H1 (cell line): ENCODE data around the gene COL6A3. TPM values are rescaled to one million over a fixed set of nuclear protein-coding genes. Genes with fewer than 3 reads are reported as not detected.

ENCODE experiments used
- CTCF ChIA-PET: fragments of 300-600 bp; sonication (Branson Sonifier 250); formaldehyde crosslinking; loops from one replicate; lab custom pipeline; 2021; ENCODE audit not compliant: partially characterized antibody; lab: Charles Lee
- POLR2A ChIA-PET: fragments of 300-600 bp; sonication (Branson Sonifier 250); formaldehyde crosslinking; loops from one replicate; lab custom pipeline; 2021; ENCODE audit warnings: inconsistent platforms; ENCODE audit not compliant: partially characterized antibody; lab: Charles Lee
- DNase-seq, 2 experiments: peaks; one replicate each; pipeline versions ENCODE4 v3.0.0 to v3.0.0-alpha.2; 2010 to 2022; ENCODE audit warnings: low spot score in 2 of 2, low read depth in 1 of 2, mixed read lengths in 1 of 2
- FAIRE-seq: peaks from 2 replicates; lab custom pipeline; 2011; peaks lifted over from hg19 to GRCh38; lab: Jason Lieb, UNC
- H2AFZ ChIP-seq: 2 replicates; pipeline ENCODE4 v1.8.1; 2012; ENCODE audit warnings: low read length, inconsistent platforms
- H2AK5ac ChIP-seq: 2 replicates; pipeline ENCODE4 v1.6.1; 2013; ENCODE audit warnings: low read depth, low read length
- H2BK120ac ChIP-seq: replicated peaks from 2 replicates; pipeline ENCODE3; 2013; ENCODE audit warnings: low read depth, low read length, inconsistent platforms
- H2BK12ac ChIP-seq: 2 replicates; pipeline ENCODE4 v1.6.1; 2013; ENCODE audit warnings: low read depth, low read length
- H2BK15ac ChIP-seq: 2 replicates; pipeline ENCODE4 v1.6.1; 2013; ENCODE audit warnings: low read length
- H2BK20ac ChIP-seq: 2 replicates; pipeline ENCODE4 v1.6.1; 2013; ENCODE audit warnings: low read length
- H2BK5ac ChIP-seq: 2 replicates; pipeline ENCODE4 v1.6.1; 2013; ENCODE audit warnings: low read depth, low read length
- H3K14ac ChIP-seq: 2 replicates; pipeline ENCODE4 v1.6.1; 2013; ENCODE audit warnings: inconsistent platforms; ENCODE audit not compliant: insufficient read length
- H3K18ac ChIP-seq: 2 replicates; pipeline ENCODE4 v1.6.1; 2013; ENCODE audit warnings: low read length; ENCODE audit errors: extremely low read depth
- H3K23ac ChIP-seq: 2 replicates; pipeline ENCODE4 v1.6.1; 2013; ENCODE audit warnings: inconsistent platforms; ENCODE audit not compliant: insufficient read length
- H3K23me2 ChIP-seq: 2 replicates; pipeline ENCODE4 v1.6.1; 2013; ENCODE audit warnings: low read depth, low read length
- H3K27ac ChIP-seq: 2 replicates; pipeline ENCODE4 v1.6.1; 2011; ENCODE audit warnings: low read depth, low read length, inconsistent platforms
- H3K27me3 ChIP-seq, 4 experiments: replicated peaks in 1 of 4; 1 replicate in 1 of 4; 2 replicates in 3 of 4; pipeline versions ENCODE4 v1.6.1 to v1.8.1; 2011 to 2013; ENCODE audit warnings: low read length in 3 of 4, mild to moderate bottlenecking in 3 of 4, inconsistent platforms in 2 of 4, mixed read lengths in 2 of 4, moderate library complexity in 1 of 4; ENCODE audit not compliant: control insufficient read depth in 3 of 4, insufficient read depth in 3 of 4; ENCODE audit errors: extremely low read depth in 1 of 4
- H3K36me3 ChIP-seq, 4 experiments: 2 replicates each; pipeline versions ENCODE4 v1.6.1 to v1.8.1; 2011 to 2013; ENCODE audit warnings: mild to moderate bottlenecking in 4 of 4, low read length in 3 of 4, moderate library complexity in 2 of 4, control low read depth in 1 of 4, inconsistent platforms in 1 of 4; ENCODE audit not compliant: insufficient read depth in 4 of 4, control insufficient read depth in 2 of 4
- H3K4ac ChIP-seq: replicated peaks from 2 replicates; pipeline ENCODE3; 2013; ENCODE audit warnings: low read length, low read depth, mixed read lengths, inconsistent platforms; ENCODE audit not compliant: insufficient read length
- H3K4me1 ChIP-seq, 4 experiments: replicated peaks in 1 of 4; 1 replicate in 1 of 4; 2 replicates in 3 of 4; pipeline versions ENCODE4 v1.6.1 to v1.8.1; 2011 to 2013; ENCODE audit warnings: low read length in 3 of 4, inconsistent platforms in 2 of 4, mixed read lengths in 1 of 4; ENCODE audit not compliant: insufficient read depth in 4 of 4, control insufficient read depth in 3 of 4
- H3K4me2 ChIP-seq, 2 experiments: 2 replicates each; pipeline versions ENCODE4 v1.6.1 to v1.8.1; 2011 to 2013; ENCODE audit warnings: low read depth in 2 of 2, low read length in 2 of 2, control low read depth in 1 of 2, inconsistent platforms in 1 of 2, mild to moderate bottlenecking in 1 of 2; ENCODE audit not compliant: insufficient read depth in 1 of 2
- H3K4me3 ChIP-seq, 4 experiments: fragments of 200-600, 300-600 bp in 1 of 4; sonication (generic), shearing (Covaris generic), sonication (Bioruptor Twin) in 1 of 4; 2 replicates each; pipeline versions ENCODE4 v1.5.1 to v1.8.1; 2011 to 2016; ENCODE audit warnings: low read length in 4 of 4, low read depth in 3 of 4, control low read depth in 2 of 4, inconsistent platforms in 2 of 4, mild to moderate bottlenecking in 2 of 4, mixed read lengths in 1 of 4, moderate library complexity in 1 of 4; ENCODE audit not compliant: insufficient read depth in 2 of 4; ENCODE audit errors: extremely low read depth in 1 of 4
- H3K56ac ChIP-seq: replicated peaks from 2 replicates; pipeline ENCODE3; 2013; ENCODE audit warnings: low read depth, mild to moderate bottlenecking, mixed read lengths, low read length, inconsistent platforms; ENCODE audit not compliant: insufficient read length
- H3K79me1 ChIP-seq: 2 replicates; pipeline ENCODE4 v1.6.1; 2013; ENCODE audit warnings: low read depth, low read length, control low read depth
- H3K79me2 ChIP-seq, 2 experiments: 2 replicates each; pipeline versions ENCODE4 v1.6.1 to v1.8.1; 2012 to 2013; ENCODE audit warnings: low read length in 2 of 2, mild to moderate bottlenecking in 2 of 2, inconsistent platforms in 1 of 2; ENCODE audit not compliant: insufficient read depth in 2 of 2, control insufficient read depth in 1 of 2
- H3K9ac ChIP-seq, 4 experiments: replicated peaks in 1 of 4; 1 replicate in 1 of 4; 2 replicates in 3 of 4; pipeline versions ENCODE4 v1.6.1 to v1.8.1; 2011 to 2013; ENCODE audit warnings: low read depth in 3 of 4, low read length in 3 of 4, control low read depth in 2 of 4, mild to moderate bottlenecking in 2 of 4, moderate library complexity in 2 of 4, inconsistent platforms in 1 of 4; ENCODE audit errors: extremely low read depth in 1 of 4
- H3K9me3 ChIP-seq, 2 experiments: 2 replicates each; pipeline versions ENCODE4 v1.6.1 to v1.8.1; 2012 to 2013; ENCODE audit warnings: mild to moderate bottlenecking in 2 of 2, moderate library complexity in 2 of 2, control low read depth in 1 of 2, inconsistent platforms in 1 of 2, low read depth in 1 of 2, low read length in 1 of 2, mixed read lengths in 1 of 2; ENCODE audit not compliant: insufficient read depth in 2 of 2
- H4K20me1 ChIP-seq, 2 experiments: replicated peaks in 1 of 2; 2 replicates each; pipeline versions ENCODE3 to v1.8.1; 2011 to 2013; ENCODE audit warnings: inconsistent platforms in 2 of 2, low read length in 2 of 2, mild to moderate bottlenecking in 1 of 2; ENCODE audit not compliant: insufficient read depth in 2 of 2, control insufficient read depth in 1 of 2
- H4K5ac ChIP-seq: 2 replicates; pipeline ENCODE4 v1.6.1; 2013; ENCODE audit warnings: low read length, low read depth, mixed read lengths, inconsistent platforms; ENCODE audit not compliant: insufficient read length
- H4K8ac ChIP-seq: 2 replicates; pipeline ENCODE4 v1.8.0; 2013; ENCODE audit warnings: mild to moderate bottlenecking, moderate library complexity, low read length, inconsistent platforms; ENCODE audit not compliant: insufficient read depth; ENCODE audit errors: extremely low read depth
- H4K91ac ChIP-seq: replicated peaks from 2 replicates; pipeline ENCODE3; 2013; ENCODE audit warnings: low read length, mixed read lengths, inconsistent platforms; ENCODE audit not compliant: insufficient read length
- BACH1 ChIP-seq: IDR thresholded peaks from 2 replicates; pipeline ENCODE4 v1.6.1; 2012; ENCODE audit warnings: low read length, improper control_type of control experiment
- CEBPB ChIP-seq: IDR thresholded peaks from 2 replicates; pipeline ENCODE4 v1.6.1; 2012; ENCODE audit warnings: low read depth, low read length
- CHD2 ChIP-seq: IDR thresholded peaks from 2 replicates; pipeline ENCODE4 v1.6.1; 2012; ENCODE audit warnings: low read length, improper control_type of control experiment
- CREB1 ChIP-seq: IDR thresholded peaks from 2 replicates; pipeline ENCODE4 v1.6.1; 2012; ENCODE audit warnings: inconsistent platforms
- SIX5 ChIP-seq: IDR thresholded peaks from 2 replicates; pipeline ENCODE4 v1.6.1; 2011; ENCODE audit warnings: mild to moderate bottlenecking, low read depth, low read length
- YY1 ChIP-seq: IDR thresholded peaks from 2 replicates; pipeline ENCODE4 v1.6.1; 2011; ENCODE audit warnings: low read depth, mild to moderate bottlenecking, low read length
- WGBS, 2 experiments: shearing (Covaris generic) in 1 of 2; methylation state at CpG; one replicate each; pipeline versions ENCODE4 v1.1.6 to v1.1.7; 2013 to 2015; ENCODE audit warnings: low lambda C conversion rate in 2 of 2, mixed read lengths in 2 of 2, inconsistent platforms in 1 of 2, low coverage in 1 of 2, missing lambda C conversion rate in 1 of 2; ENCODE audit not compliant: insufficient replicate concordance in 2 of 2, insufficient coverage in 1 of 2, insufficient read length in 1 of 2; ENCODE audit errors: extremely low coverage in 1 of 2, missing lambda C conversion rate in 1 of 2; 5-methylcytosine and 5-hydroxymethylcytosine counted together
- polyA plus RNA-seq, 7 experiments: library from polyadenylated mRNA; depleted of rRNA in 3 of 7; stranded (reverse) in 5 of 7; unstranded in 2 of 7; fragments of >200 nt in 5 of 7; fragments of 200-250 nt in 2 of 7; gene quantifications; 1 replicate in 5 of 7; 2 replicates in 1 of 7; 4 replicates in 1 of 7; pipeline versions ENCODE4 v1.2.1 to v1.2.3, GENCODE V29; 2011 to 2013; ENCODE audit warnings: missing spikeins in 2 of 7, mixed read lengths in 2 of 7
- total RNA-seq: library from RNA; stranded (reverse); fragmentation: NEBNext Ultra II Directional; extraction: Animal tissue kit (Norgen Biotek cat#: 25700); gene quantifications from 2 replicates; pipeline ENCODE4 v1.2.1, GENCODE V29; 2021
- TF ChIP-seq, protein P1 (sequence below), 3 experiments: IDR thresholded peaks; 1 replicate in 2 of 3; 2 replicates in 1 of 3; pipeline versions ENCODE4 v1.5.1 to v1.6.1; 2011; ENCODE audit warnings: low read length in 3 of 3, mild to moderate bottlenecking in 3 of 3, inconsistent platforms in 2 of 3, low read depth in 1 of 3, moderate library complexity in 1 of 3; ENCODE audit not compliant: insufficient read depth in 1 of 3; ENCODE audit errors: control extremely low read depth in 1 of 3

Gene COL6A3
- total and polyA plus RNA-seq, 2 of the 8 experiments (the other 6 are each of a cell fraction or from before 2014, with no cell fraction given) = 1.2 to 3.4 TPM

- Histone ChIP-seq H3K27me3 (no peaks in the 10 kb centered on the region), H3K9me3 (no peaks in the 10 kb centered on the region), H3K4me1 (no peaks in the 10 kb centered on the region), H4K20me1 (no peaks in the 10 kb centered on the region), H3K4me2 (no peak overlapping the region), H2BK20ac (no peak overlapping the region), H4K5ac (no peak overlapping the region), H3K23me2 (no peaks in the 10 kb centered on the region), H4K8ac (no peak overlapping the region), H3K9ac (no peak overlapping the region), H3K79me1 (no peaks in the 10 kb centered on the region), H3K18ac (no peak overlapping the region), H2BK12ac (no peak overlapping the region), H3K4me3 (no peak overlapping the region), H4K91ac (no peak overlapping the region), H3K23ac (no peak overlapping the region), H2AK5ac (no peak overlapping the region), H2BK120ac (no peak overlapping the region), H2AFZ (no peak overlapping the region), H3K36me3 (no peaks in the 10 kb centered on the region), H2BK5ac (no peak overlapping the region), H3K56ac (no peak overlapping the region), H3K79me2 (no peaks in the 10 kb centered on the region), H3K14ac (no peak overlapping the region), H3K4ac (no peak overlapping the region), H3K27ac (no peak overlapping the region), H2BK15ac (no peak overlapping the region)
- FAIRE-seq (no peak), DNase-seq (no peak)
- TF ChIP-seq, protein P1, sequence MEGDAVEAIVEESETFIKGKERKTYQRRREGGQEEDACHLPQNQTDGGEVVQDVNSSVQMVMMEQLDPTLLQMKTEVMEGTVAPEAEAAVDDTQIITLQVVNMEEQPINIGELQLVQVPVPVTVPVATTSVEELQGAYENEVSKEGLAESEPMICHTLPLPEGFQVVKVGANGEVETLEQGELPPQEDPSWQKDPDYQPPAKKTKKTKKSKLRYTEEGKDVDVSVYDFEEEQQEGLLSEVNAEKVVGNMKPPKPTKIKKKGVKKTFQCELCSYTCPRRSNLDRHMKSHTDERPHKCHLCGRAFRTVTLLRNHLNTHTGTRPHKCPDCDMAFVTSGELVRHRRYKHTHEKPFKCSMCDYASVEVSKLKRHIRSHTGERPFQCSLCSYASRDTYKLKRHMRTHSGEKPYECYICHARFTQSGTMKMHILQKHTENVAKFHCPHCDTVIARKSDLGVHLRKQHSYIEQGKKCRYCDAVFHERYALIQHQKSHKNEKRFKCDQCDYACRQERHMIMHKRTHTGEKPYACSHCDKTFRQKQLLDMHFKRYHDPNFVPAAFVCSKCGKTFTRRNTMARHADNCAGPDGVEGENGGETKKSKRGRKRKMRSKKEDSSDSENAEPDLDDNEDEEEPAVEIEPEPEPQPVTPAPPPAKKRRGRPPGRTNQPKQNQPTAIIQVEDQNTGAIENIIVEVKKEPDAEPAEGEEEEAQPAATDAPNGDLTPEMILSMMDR (IDR thresholded peaks at IDR 0.05; ENCODE audit: control extremely low read depth in 1 of 3, insufficient read depth in 1 of 3, low read depth in 1 of 3, low read length in 3 of 3) = no peak
- TF ChIP-seq YY1 (no peak), SIX5 (no peak), CEBPB (no peak), CREB1 (no peak), BACH1 (no peak), CHD2 (no peak)
- ChIA-PET CTCF (interaction anchor here (0.6 to 1.3 kb wide), 4 partner anchors 9 to 268 kb away, joined by 3 to 6 read pairs (median 3); no protein-coding TSS in a partner anchor), POLR2A (no interaction called here)
- WGBS, 2 experiments = 89% methylated on average over 1 of the region's 1 CpG; no CpG with 5 or more reads in 1 of the 2 experiments
Observed at GRCh38 chr2:237400199-237400598, 13.8 kb downstream of the COL6A3 start.
